GM19328 (cell line): ENCODE results near the gene IQCF2.
"Not testable (repeated sequence)": the region's sequence is repeated elsewhere in the genome, so short reads cannot be mapped to it uniquely, and the experiment has no call there.

Experiments used
- ATAC-seq: cut with Tn5 transposase; IDR thresholded peaks from one replicate; pipeline ENCODE4 v1.9.1; 2021; ENCODE audit warnings: mild to moderate bottlenecking, moderate library complexity; ENCODE audit not compliant: unreplicated experiment

The IQCF2 gene

GRCh38 chr3:51860703-51861665, at the start of gene IQCF2:
Gene IQCF2 (plus strand): TSS chr3:51861615. CDS start chr3:51861667, 52 bp downstream.
- no peak for ATAC-seq

GRCh38 chr3:51813539-51813938, 47.9 kb upstream of the IQCF2 start:
- no peak for ATAC-seq

- ATAC-seq = no peak
Measured at GRCh38 chr3:51814034-51814433, 47.4 kb upstream of the IQCF2 start.

- ATAC-seq = no peak
Measured at GRCh38 chr3:51815614-51816013, 45.8 kb upstream of the IQCF2 start.

GRCh38 chr3:51816723-51817122, 44.7 kb upstream of the IQCF2 start:
- no peak for ATAC-seq

GRCh38 chr3:51817375-51817774, 44.0 kb upstream of the IQCF2 start:
- no peak for ATAC-seq

- ATAC-seq = no peak
Measured at GRCh38 chr3:51819151-51819550, 42.3 kb upstream of the IQCF2 start.

GRCh38 chr3:51819709-51820406, 41.6 kb upstream of the IQCF2 start:
- ATAC-seq = no peak

GRCh38 chr3:51828297-51828696, 33.1 kb upstream of the IQCF2 start:
- no peak for ATAC-seq

GRCh38 chr3:51830345-51830744, 31.1 kb upstream of the IQCF2 start:
- no peak for ATAC-seq

GRCh38 chr3:51830836-51831385, 30.5 kb upstream of the IQCF2 start:
- no peak for ATAC-seq

- ATAC-seq = no peak
Measured at GRCh38 chr3:51836606-51837005, 24.8 kb upstream of the IQCF2 start.

- no peak for ATAC-seq
Measured at GRCh38 chr3:51845129-51845528, 16.3 kb upstream of the IQCF2 start.

GRCh38 chr3:51855411-51855810, 6.0 kb upstream of the IQCF2 start:
- not testable (repeated sequence) for ATAC-seq

GRCh38 chr3:51862886-51863285, 1.5 kb downstream of the IQCF2 start:
- ATAC-seq = no peak

GRCh38 chr3:51868896-51869295, 7.5 kb downstream of the IQCF2 start:
- ATAC-seq = not testable (repeated sequence)

GRCh38 chr3:51869304-51869703, 7.9 kb downstream of the IQCF2 start:
- ATAC-seq = no peak

- no peak for ATAC-seq
Measured at GRCh38 chr3:51873253-51873766, 11.9 kb downstream of the IQCF2 start.

GRCh38 chr3:51873876-51874275, 12.5 kb downstream of the IQCF2 start:
- no peak for ATAC-seq

- no peak for ATAC-seq
Measured at GRCh38 chr3:51874411-51874810, 13.0 kb downstream of the IQCF2 start.

- no peak for ATAC-seq
Measured at GRCh38 chr3:51874889-51875288, 13.5 kb downstream of the IQCF2 start.
